HepG2 (cell line): Measurements from ENCODE around the gene TSSK2. TPM values are rescaled to one million over a fixed set of nuclear protein-coding genes. Genes with fewer than 3 reads are reported as not detected.

Experiments used
- HDAC6 ChIP-seq: fragments of 200-600 bp; sonication (generic); IDR thresholded peaks from 2 replicates; pipeline ENCODE4 v1.7.0; 2017; ENCODE audit warnings: mild to moderate bottlenecking, antibody characterized with exemption, low read length, low read depth
- NRL ChIP-seq: sonication (generic); formaldehyde crosslinking; IDR thresholded peaks from 2 replicates; pipeline ENCODE4 v1.5.0; 2020; ENCODE audit warnings: missing genetic modification reagents, mild to moderate bottlenecking, moderate library complexity, borderline replicate concordance
- PLRG1 ChIP-seq: fragments of 450-650 bp; conservative IDR thresholded peaks from 2 replicates; pipeline ENCODE4 v1.6.1; 2016
- POLR2AphosphoS5 ChIP-seq: IDR thresholded peaks from 2 replicates; pipeline ENCODE4 v1.6.1; 2012; ENCODE audit warnings: low read depth, low read length
- ZNF292 ChIP-seq: sonication (generic); formaldehyde crosslinking; IDR thresholded peaks from 2 replicates; pipeline ENCODE4 v1.8.1; 2022; ENCODE audit warnings: mild to moderate bottlenecking, low read depth, missing genetic modification reagents, borderline replicate concordance
- polyA plus RNA-seq, 8 experiments: library from polyadenylated mRNA; depleted of rRNA in 3 of 8; stranded (reverse) in 7 of 8; unstranded in 1 of 8; fragments of >200 nt; fragmentation: Illumina TruSeq in 4 of 8; extraction: Trizol in 4 of 8; gene quantifications; 2 replicates each; pipeline versions ENCODE4 v1.2.1 to v1.2.3, GENCODE V29; 2011 to 2016; ENCODE audit warnings: low read depth in 4 of 8, missing spikeins in 1 of 8, mixed read lengths in 1 of 8; ENCODE audit not compliant: insufficient read depth in 1 of 8
- total RNA-seq, 5 experiments: library from RNA; depleted of rRNA; stranded (reverse); fragments of >200 nt; fragmentation: Illumina TruSeq; extraction: Trizol; gene quantifications; 2 replicates each; pipeline ENCODE4 v1.2.3, GENCODE V29; 2016; ENCODE audit warnings: low read depth in 1 of 5
- TF ChIP-seq, protein P1 (sequence below), 2 experiments: sonication (generic) in 1 of 2; formaldehyde crosslinking in 1 of 2; IDR thresholded peaks; 2 replicates each; pipeline versions ENCODE4 v1.6.1 to v1.9.0; 2014 to 2022; ENCODE audit warnings: antibody characterized with exemption in 1 of 2, borderline replicate concordance in 1 of 2, inconsistent platforms in 1 of 2, low read depth in 1 of 2, missing genetic modification reagents in 1 of 2

TSSK2 gene
- total and polyA plus RNA-seq, 2 of the 13 experiments (the other 11 are each of a cell fraction or from before 2014, with no cell fraction given), result not detected

GRCh38 chr22:19128946-19129727 is 2.0 kb upstream of the TSSK2 start (continued):
- TF ChIP-seq, protein P1, sequence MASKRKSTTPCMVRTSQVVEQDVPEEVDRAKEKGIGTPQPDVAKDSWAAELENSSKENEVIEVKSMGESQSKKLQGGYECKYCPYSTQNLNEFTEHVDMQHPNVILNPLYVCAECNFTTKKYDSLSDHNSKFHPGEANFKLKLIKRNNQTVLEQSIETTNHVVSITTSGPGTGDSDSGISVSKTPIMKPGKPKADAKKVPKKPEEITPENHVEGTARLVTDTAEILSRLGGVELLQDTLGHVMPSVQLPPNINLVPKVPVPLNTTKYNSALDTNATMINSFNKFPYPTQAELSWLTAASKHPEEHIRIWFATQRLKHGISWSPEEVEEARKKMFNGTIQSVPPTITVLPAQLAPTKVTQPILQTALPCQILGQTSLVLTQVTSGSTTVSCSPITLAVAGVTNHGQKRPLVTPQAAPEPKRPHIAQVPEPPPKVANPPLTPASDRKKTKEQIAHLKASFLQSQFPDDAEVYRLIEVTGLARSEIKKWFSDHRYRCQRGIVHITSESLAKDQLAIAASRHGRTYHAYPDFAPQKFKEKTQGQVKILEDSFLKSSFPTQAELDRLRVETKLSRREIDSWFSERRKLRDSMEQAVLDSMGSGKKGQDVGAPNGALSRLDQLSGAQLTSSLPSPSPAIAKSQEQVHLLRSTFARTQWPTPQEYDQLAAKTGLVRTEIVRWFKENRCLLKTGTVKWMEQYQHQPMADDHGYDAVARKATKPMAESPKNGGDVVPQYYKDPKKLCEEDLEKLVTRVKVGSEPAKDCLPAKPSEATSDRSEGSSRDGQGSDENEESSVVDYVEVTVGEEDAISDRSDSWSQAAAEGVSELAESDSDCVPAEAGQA (IDR thresholded peaks at IDR 0.05; ENCODE audit: low read depth), result no peak
- TF ChIP-seq, protein P1 (CRISPR knock-in tag; IDR thresholded peaks at IDR 0.05; ENCODE audit: borderline replicate concordance), result no peak
- TF ChIP-seq HDAC6, result no peak
- no peak for TF ChIP-seq NRL (CRISPR knock-in tag)
- no peak for TF ChIP-seq POLR2AphosphoS5
- no peak for TF ChIP-seq PLRG1
- TF ChIP-seq ZNF292, result no peak
- TF ChIP-seq, all 625 proteins: peak for 0
